ENCODE results near the gene DUOXA2.

The DUOXA2 gene

GRCh38 chr15:45105586-45105985, 8.5 kb upstream of the DUOXA2 start:
- no peaks in the 10 kb centered on the region for H3F3A ChIP-seq (ENCODE audit: insufficient read depth, low read length)
- no peak overlapping the region for H3K27ac ChIP-seq (ENCODE audit: low read depth, low read length, poor library complexity, severe bottlenecking)
- H3K4me1 ChIP-seq (ENCODE audit: insufficient read depth, low read length, severe bottlenecking): no peaks in the 10 kb centered on the region
- H3K27me3 ChIP-seq (ENCODE audit: insufficient read depth, low read length): no peaks in the 10 kb centered on the region
- H3K36me3 ChIP-seq (ENCODE audit: insufficient read depth, low read length): no peaks in the 10 kb centered on the region
- H3K79me2 ChIP-seq (ENCODE audit: insufficient read depth, low read length): no peaks in the 10 kb centered on the region
- no peaks in the 10 kb centered on the region for H4K20me1 ChIP-seq (ENCODE audit: insufficient read depth, low read length)
- H3K4me3 ChIP-seq (ENCODE audit: low read depth, low read length, poor library complexity, severe bottlenecking): no peak overlapping the region
- no peak overlapping the region for H3K4me2 ChIP-seq (ENCODE audit: low read length)
- H3K9me3 ChIP-seq (ENCODE audit: low read length): no peaks in the 10 kb centered on the region
- TF ChIP-seq EZH2 (IDR thresholded peaks at IDR 0.05; ENCODE audit: borderline replicate concordance, low read length): no peak
- TF ChIP-seq CTCF (IDR thresholded peaks at IDR 0.05; ENCODE audit: low read length): no peak
- no peak overlapping the region for H3K9ac ChIP-seq (ENCODE audit: low read length)
- H2AFZ ChIP-seq (ENCODE audit: low read length): no peak overlapping the region
- no peaks in the 10 kb centered on the region for H3K9me2 ChIP-seq (ENCODE audit: low read depth, low read length)

- Histone ChIP-seq H3K27ac (ENCODE audit: low read depth, low read length, poor library complexity, severe bottlenecking) (no peak overlapping the region), H3K27me3 (ENCODE audit: insufficient read depth, low read length) (no peaks in the 10 kb centered on the region), H3K9me3 (ENCODE audit: low read length) (no peaks in the 10 kb centered on the region), H3K9ac (ENCODE audit: low read length) (no peak overlapping the region), H3F3A (ENCODE audit: insufficient read depth, low read length) (no peaks in the 10 kb centered on the region), H3K4me1 (ENCODE audit: insufficient read depth, low read length, severe bottlenecking) (no peaks in the 10 kb centered on the region), H3K4me3 (ENCODE audit: low read depth, low read length, poor library complexity, severe bottlenecking) (no peak overlapping the region), H2AFZ (ENCODE audit: low read length) (no peak overlapping the region), H3K4me2 (ENCODE audit: low read length) (no peak overlapping the region), H4K20me1 (ENCODE audit: insufficient read depth, low read length) (no peaks in the 10 kb centered on the region), H3K79me2 (ENCODE audit: insufficient read depth, low read length) (no peaks in the 10 kb centered on the region), H3K9me2 (ENCODE audit: low read depth, low read length) (no peaks in the 10 kb centered on the region), H3K36me3 (ENCODE audit: insufficient read depth, low read length) (no peaks in the 10 kb centered on the region)
- TF ChIP-seq EZH2 (IDR thresholded peaks at IDR 0.05; ENCODE audit: borderline replicate concordance, low read length): no peak
- no peak for TF ChIP-seq CTCF (IDR thresholded peaks at IDR 0.05; ENCODE audit: low read length)
These were observed 7.9 kb upstream of the DUOXA2 start for GRCh38 chr15:45106002-45106790.

GRCh38 chr15:45107941-45108630, 6.0 kb upstream of the DUOXA2 start:
- Histone ChIP-seq H3K9me3 (ENCODE audit: low read length) (no peaks in the 10 kb centered on the region), H3K27me3 (ENCODE audit: insufficient read depth, low read length) (0 out of 2 replicates have a peak, but pooled peaks cover 3% of the 10 kb centered on the region), H3F3A (ENCODE audit: insufficient read depth, low read length) (no peaks in the 10 kb centered on the region), H3K9me2 (ENCODE audit: low read depth, low read length) (no peaks in the 10 kb centered on the region), H2AFZ (ENCODE audit: low read length) (no peak overlapping the region), H3K27ac (ENCODE audit: low read depth, low read length, poor library complexity, severe bottlenecking) (no peak overlapping the region), H3K9ac (ENCODE audit: low read length) (no peak overlapping the region), H3K4me3 (ENCODE audit: low read depth, low read length, poor library complexity, severe bottlenecking) (no peak overlapping the region), H3K4me2 (ENCODE audit: low read length) (no peak overlapping the region), H3K4me1 (ENCODE audit: insufficient read depth, low read length, severe bottlenecking) (no peaks in the 10 kb centered on the region), H4K20me1 (ENCODE audit: insufficient read depth, low read length) (no peaks in the 10 kb centered on the region), H3K79me2 (ENCODE audit: insufficient read depth, low read length) (no peaks in the 10 kb centered on the region), H3K36me3 (ENCODE audit: insufficient read depth, low read length) (no peaks in the 10 kb centered on the region)
- TF ChIP-seq EZH2 (IDR thresholded peaks at IDR 0.05; ENCODE audit: borderline replicate concordance, low read length) (no peak), CTCF (IDR thresholded peaks at IDR 0.05; ENCODE audit: low read length) (no peak)

Measured in OCI-LY1 (cell line).